ENCODE data around the gene CDKN2A.

DNA sequence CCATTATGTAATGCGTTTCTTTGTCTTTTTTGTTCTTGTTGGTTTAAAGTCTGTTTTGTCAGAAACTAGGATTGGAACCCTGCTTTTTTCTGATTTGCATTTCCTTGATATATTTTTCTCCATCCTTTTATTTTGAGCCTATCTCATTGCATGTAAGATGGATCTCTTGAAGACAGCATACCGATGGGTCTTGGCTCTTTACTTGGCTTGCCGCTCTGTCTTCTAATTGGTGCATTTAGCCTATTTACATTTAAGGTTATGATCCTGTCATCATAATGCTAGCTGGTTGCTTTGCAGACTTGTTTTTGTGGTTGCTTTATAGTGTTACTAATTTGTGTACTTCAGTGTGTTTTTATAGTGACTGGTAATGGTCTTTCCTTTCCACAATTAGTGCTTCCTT is 28.2 kb upstream of the CDKN2A start:
- TF ChIP-seq, protein P1, sequence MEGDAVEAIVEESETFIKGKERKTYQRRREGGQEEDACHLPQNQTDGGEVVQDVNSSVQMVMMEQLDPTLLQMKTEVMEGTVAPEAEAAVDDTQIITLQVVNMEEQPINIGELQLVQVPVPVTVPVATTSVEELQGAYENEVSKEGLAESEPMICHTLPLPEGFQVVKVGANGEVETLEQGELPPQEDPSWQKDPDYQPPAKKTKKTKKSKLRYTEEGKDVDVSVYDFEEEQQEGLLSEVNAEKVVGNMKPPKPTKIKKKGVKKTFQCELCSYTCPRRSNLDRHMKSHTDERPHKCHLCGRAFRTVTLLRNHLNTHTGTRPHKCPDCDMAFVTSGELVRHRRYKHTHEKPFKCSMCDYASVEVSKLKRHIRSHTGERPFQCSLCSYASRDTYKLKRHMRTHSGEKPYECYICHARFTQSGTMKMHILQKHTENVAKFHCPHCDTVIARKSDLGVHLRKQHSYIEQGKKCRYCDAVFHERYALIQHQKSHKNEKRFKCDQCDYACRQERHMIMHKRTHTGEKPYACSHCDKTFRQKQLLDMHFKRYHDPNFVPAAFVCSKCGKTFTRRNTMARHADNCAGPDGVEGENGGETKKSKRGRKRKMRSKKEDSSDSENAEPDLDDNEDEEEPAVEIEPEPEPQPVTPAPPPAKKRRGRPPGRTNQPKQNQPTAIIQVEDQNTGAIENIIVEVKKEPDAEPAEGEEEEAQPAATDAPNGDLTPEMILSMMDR (IDR thresholded peaks at IDR 0.05; ENCODE audit: borderline replicate concordance, extremely low read depth, low read length, poor library complexity, severe bottlenecking), result no peak
- TF ChIP-seq EZH2 (IDR thresholded peaks at IDR 0.05; ENCODE audit: borderline replicate concordance, low read depth, low read length, severe bottlenecking), result no peak

Measured in DND-41 (cell line).